Dendritic cell treated with granulocyte-macrophage colony-stimulating factor and Interleukin-4, amounts not matched to agents 40 ng/mL and 50 ng/mL, for 4 days (primary cell): ENCODE data around the gene KCTD1.

Experiments
- H3K27ac Mint-ChIP-seq: one replicate; pipeline ENCODE4 v1.8.0; 2022; ENCODE audit warnings: mild to moderate bottlenecking, mixed read lengths
- H3K27me3 Mint-ChIP-seq: one replicate; pipeline ENCODE4 v1.8.0; 2022; ENCODE audit warnings: mild to moderate bottlenecking, mixed read lengths
- H3K36me3 Mint-ChIP-seq: one replicate; pipeline ENCODE4 v1.8.0; 2022; ENCODE audit warnings: low read depth, mixed read lengths
- H3K4me1 Mint-ChIP-seq: one replicate; pipeline ENCODE4 v1.8.0; 2022; ENCODE audit warnings: low read depth, mixed read lengths
- H3K4me3 Mint-ChIP-seq: one replicate; pipeline ENCODE4 v1.8.0; 2022; ENCODE audit warnings: mild to moderate bottlenecking, moderate library complexity, mixed read lengths
- H3K9me3 Mint-ChIP-seq: one replicate; pipeline ENCODE4 v1.8.0; 2022; ENCODE audit warnings: mixed read lengths
- intact Hi-C: fragments of 100-400 bp; cut with micrococcal nuclease; formaldehyde crosslinking; loops from one replicate; pipeline ENCODE4 v1.15.0; 2022

KCTD1 gene

DNA sequence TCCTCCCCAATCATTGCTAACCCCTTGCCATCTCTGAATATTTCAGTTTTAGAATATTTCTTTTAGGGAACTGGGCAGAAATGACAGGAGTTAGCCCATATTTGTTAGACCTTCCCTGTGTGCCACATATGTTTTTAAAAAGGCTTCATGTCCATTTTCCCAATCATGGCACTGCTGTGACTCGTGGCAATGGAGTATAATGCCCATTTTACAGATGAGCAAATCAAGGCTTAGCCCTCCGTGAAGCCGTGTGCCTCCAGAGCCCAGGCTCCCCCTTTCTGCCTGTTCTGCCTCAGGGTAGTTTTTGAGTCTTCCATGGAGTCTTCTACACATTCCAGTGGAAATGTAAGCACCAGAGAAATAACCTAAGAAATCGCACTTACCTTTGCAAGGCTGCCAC is 130.1 kb downstream of the KCTD1 start:
- Mint-ChIP-seq H3K27ac (no peak overlapping the region), H3K36me3 (no peaks in the 10 kb centered on the region), H3K4me3 (no peak overlapping the region), H3K9me3 (no peaks in the 10 kb centered on the region), H3K27me3 (no peaks in the 10 kb centered on the region), H3K4me1 (no peaks in the 10 kb centered on the region)
- intact Hi-C loops, result no loop called here

DNA sequence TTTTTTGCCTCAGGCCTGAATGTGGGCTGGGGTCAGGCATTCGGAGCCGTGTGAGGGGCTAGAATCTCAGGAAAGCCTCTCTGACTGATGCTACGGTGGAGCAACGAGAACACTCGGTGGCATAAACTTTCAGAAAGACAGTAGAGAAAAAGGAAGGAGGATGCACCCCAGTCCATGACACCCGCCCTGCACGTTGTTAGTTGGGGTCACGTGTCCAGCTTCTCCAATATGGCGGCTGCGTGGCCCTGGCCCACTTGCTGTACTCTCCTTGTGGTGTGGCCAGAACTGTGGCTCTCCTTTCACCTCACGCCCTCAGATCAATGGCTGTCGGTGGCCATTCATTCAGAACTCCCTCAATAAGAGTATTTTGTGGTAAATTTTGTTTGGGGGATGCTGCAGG is 131.2 kb downstream of the KCTD1 start:
- intact Hi-C loops, result no loop called here
- Mint-ChIP-seq H3K36me3 (no peaks in the 10 kb centered on the region), H3K9me3 (no peaks in the 10 kb centered on the region), H3K4me1 (no peaks in the 10 kb centered on the region), H3K27me3 (no peaks in the 10 kb centered on the region), H3K4me3 (no peak overlapping the region), H3K27ac (no peak overlapping the region)

DNA sequence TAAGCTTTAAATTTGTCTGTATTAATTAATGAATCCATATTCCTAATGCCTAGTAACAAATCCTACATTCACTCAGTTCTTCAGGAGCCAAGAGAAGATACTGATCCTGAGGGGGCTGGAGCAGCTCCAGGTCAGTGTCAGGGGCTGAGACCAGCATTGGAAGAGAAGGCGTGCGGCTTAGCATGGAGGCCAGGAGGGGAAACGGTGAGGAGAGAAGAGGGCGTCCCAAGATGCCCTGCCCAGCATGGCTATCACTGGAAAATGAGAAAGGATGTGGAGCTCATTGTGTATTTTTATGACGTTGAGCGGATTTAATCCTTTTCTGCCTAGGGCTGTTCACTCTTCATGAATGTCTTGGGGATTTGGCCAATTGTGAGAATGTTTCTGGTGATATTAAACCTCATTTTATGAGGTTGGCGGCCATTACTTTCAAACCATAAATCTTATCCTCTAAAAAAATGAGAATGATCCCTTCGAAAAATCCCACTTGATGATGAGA is 131.7 kb downstream of the KCTD1 start:
- Mint-ChIP-seq H3K9me3 (no peaks in the 10 kb centered on the region), H3K27ac (no peak overlapping the region), H3K4me1 (no peaks in the 10 kb centered on the region), H3K4me3 (no peak overlapping the region), H3K36me3 (no peaks in the 10 kb centered on the region), H3K27me3 (no peaks in the 10 kb centered on the region)
- intact Hi-C loops, result no loop called here

DNA sequence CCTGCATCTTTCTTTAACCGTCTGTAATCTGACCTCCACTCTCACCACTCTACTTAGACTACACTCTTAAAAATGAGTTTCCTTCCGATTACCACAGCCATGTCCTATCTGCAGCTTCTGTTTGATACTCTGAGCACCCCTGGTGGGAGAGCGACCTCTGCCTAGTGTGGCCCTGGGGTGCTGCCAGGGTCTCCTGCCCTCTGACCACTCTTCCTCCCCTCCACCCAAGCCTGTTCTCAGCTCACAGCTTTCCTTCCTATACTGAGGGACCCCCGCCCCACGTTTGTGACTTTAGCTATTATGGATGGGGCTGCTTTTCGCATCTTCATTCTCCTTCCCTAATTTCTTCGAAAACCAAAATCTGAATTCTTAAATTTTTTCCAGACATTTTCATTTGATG is 132.7 kb downstream of the KCTD1 start:
- Mint-ChIP-seq H3K4me1 (no peaks in the 10 kb centered on the region), H3K9me3 (no peaks in the 10 kb centered on the region), H3K27me3 (no peaks in the 10 kb centered on the region)

DNA sequence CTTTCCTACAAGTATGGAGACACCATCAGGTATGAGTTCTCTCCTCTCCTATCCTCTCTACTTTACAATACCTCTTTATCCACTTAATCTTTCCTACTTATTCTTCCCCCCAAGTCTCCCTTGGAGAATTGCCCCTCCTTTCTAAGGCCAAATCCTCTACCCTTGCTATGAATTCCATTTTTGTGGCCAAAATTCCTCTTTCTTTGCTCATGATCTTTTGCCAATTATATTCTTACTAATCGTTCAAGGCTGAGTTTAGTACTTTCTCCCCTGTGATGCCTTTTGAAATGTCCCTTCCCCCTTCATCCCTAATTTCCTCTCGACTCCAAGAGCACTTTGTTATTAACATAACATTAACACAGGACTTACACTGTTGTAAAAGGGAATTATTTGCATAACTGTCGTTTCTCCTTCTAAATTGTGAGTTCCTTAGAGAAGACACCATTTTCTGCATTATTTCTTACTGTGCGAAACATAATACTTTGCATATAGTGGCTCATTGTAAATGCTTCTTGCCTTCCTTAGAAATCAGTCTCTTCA is 133.4 kb downstream of the KCTD1 start:
- intact Hi-C loops, result no loop called here
- Mint-ChIP-seq H3K4me3 (no peak overlapping the region), H3K9me3 (no peaks in the 10 kb centered on the region), H3K4me1 (no peaks in the 10 kb centered on the region), H3K27me3 (no peaks in the 10 kb centered on the region), H3K36me3 (no peaks in the 10 kb centered on the region), H3K27ac (no peak overlapping the region)

More for the DNA sequence above, 132.7 kb downstream of the KCTD1 start:
- intact Hi-C loops, result no loop called here
- no peak overlapping the region for H3K27ac Mint-ChIP-seq
- no peak overlapping the region for H3K4me3 Mint-ChIP-seq
- H3K36me3 Mint-ChIP-seq, result no peaks in the 10 kb centered on the region

DNA sequence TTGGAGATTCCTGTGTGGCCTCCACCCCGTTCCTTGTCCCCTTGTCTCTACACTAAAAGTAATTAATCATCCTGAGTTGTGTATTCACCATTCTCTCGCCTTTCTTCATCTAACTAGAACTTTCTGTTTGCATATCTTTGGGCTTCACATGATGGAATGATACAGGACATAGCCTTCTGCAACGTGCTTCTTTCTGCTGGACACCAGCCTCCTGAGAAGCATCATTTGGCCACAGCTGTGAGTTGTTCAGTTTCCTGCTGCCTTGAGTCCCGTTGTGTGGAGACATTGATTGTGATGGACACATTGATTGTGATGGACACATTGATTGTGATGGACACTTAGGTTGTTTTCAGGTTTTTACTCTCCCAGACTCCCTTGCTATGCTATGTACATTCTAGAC is 139.3 kb downstream of the KCTD1 start:
- H3K27ac Mint-ChIP-seq, result no peak overlapping the region
- intact Hi-C loops, result no loop called here
- no peaks in the 10 kb centered on the region for H3K36me3 Mint-ChIP-seq
- H3K4me1 Mint-ChIP-seq, result no peaks in the 10 kb centered on the region
- no peaks in the 10 kb centered on the region for H3K27me3 Mint-ChIP-seq
- no peak overlapping the region for H3K4me3 Mint-ChIP-seq
- H3K9me3 Mint-ChIP-seq, result no peaks in the 10 kb centered on the region

DNA sequence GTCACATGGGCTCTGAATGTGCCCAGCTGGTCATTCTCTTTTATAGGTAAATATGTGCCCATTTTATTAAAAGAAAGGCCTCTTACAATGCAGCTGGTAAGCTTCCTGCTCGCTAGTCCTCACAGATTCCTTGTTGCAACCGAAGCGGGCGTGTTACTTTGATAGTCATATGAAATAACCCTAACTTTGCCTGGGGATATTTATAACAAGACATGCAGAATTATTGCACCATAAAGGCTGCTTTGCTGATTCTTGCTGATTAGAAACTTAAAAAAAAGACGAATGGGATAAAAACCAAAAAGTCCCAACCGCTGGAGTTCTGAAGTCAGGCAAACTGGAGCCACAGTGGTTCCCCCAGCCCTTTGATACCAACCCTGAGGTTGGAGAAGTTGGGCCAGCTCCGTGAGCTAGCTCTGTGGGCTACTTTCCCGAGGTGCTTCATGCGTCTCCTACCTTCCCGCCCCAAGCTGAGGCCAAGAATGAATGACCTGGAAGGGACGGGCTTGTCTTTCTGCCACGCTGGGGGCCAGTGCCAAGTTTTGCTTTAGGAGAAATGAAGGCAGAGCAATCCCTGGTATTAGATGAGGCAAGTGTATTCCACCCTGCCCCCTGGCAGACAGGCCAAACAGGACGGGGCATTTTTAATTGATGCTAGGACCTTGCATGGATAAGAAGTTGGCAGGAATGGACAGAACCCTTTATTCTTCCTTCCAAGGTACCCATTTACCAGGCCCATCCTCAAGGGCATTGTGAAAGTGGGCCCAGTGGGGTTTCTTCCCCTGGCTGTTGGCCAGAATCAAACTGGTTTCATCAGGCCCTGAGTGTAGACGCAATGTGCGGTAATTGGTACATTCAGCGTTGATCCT is 140.4 kb downstream of the KCTD1 start:
- Mint-ChIP-seq H3K27ac (no peak overlapping the region), H3K4me3 (no peak overlapping the region), H3K36me3 (no peaks in the 10 kb centered on the region), H3K9me3 (no peaks in the 10 kb centered on the region), H3K4me1 (no peaks in the 10 kb centered on the region), H3K27me3 (no peaks in the 10 kb centered on the region)
- intact Hi-C loops, result no loop called here

DNA sequence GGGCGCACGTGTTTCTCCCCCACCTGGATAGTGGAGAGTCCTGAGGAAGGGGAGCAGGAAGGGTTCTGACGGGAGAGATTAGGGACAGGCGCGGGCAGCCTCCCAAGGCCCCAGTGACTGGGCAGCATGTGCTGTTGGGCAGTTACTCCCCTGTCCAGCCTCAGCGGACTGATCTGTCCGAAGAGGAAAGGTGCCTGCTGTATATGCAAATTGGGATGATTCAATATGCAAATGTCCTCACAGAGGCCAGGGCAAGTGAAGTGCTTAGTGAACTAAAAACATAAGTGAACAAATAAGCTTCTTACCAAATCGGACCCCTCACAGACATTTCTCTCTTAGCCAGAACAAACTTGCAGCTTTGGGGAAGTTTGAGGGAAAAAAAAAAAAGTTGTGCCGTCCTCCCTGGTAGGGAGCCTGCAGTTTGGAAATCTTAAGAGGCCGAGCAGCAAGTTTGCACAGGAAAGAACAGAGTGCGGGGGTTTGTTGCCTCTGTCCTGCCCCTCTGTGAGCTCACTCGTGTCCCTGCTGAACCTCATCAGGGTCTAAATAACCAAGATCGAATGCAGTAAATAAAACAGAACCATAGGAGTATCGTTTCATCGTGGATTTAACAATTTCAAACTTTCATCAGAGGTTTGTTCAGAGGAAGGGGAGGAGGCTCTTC is 141.4 kb downstream of the KCTD1 start:
- no peaks in the 10 kb centered on the region for H3K9me3 Mint-ChIP-seq
- intact Hi-C loops, result no loop called here
- H3K27ac Mint-ChIP-seq, result no peak overlapping the region

DNA sequence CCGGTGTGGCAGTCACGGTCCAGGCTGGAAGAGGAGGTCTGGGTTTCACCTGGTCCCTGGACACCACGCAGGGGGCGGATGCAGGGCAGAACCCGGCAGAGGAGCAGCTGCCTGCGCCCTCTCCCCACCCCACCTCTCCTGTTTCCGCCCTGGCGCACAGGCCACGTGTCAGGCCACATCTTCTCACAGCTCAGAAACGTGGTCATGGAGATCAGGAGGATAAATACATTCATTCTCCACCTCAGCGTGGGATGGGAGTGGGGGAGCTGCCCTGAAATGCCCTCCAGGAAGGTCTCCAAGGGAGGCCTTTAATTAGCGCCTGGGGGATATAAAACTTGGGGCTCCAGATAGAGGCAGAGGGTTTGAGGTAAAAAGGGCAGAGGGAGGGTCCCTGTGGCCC is 142.0 kb downstream of the KCTD1 start:
- Mint-ChIP-seq H3K4me1 (no peaks in the 10 kb centered on the region), H3K9me3 (no peaks in the 10 kb centered on the region), H3K4me3 (no peak overlapping the region), H3K36me3 (no peaks in the 10 kb centered on the region), H3K27me3 (no peaks in the 10 kb centered on the region), H3K27ac (no peak overlapping the region)
- intact Hi-C loops, result no loop called here

More for the DNA sequence above, 141.4 kb downstream of the KCTD1 start:
- no peaks in the 10 kb centered on the region for H3K36me3 Mint-ChIP-seq
- no peaks in the 10 kb centered on the region for H3K27me3 Mint-ChIP-seq
- H3K4me3 Mint-ChIP-seq, result no peak overlapping the region
- no peaks in the 10 kb centered on the region for H3K4me1 Mint-ChIP-seq

DNA sequence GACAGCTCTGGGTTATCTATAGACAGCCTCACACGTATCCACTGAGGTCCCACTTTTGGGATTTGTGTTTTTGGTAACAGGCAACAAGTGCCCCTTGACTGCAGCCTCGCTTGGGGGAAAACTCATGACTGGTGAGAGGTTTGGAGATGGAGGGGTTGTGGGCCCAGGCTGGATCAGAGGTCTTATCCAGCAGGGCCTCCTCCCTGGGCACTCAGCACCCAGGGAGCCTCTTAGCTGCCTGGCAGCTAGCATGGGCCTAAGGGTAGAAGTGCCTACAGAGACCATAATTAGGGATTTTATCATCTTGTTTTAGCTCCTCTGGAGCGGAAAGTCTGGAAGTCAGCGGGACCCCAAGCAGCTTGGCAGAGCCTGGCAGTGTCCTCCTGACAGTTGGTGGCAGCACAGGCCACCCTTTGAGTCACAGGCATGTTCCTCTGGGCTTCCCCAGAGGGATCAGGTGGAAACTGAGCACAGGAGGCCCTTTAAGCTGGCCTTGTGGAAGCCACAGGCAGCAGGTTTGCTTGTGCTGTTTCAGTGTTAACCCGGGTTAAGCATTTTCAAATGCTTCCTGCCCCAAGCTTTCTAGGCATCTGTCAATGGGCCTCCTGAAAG is 143.1 kb downstream of the KCTD1 start:
- H3K4me1 Mint-ChIP-seq, result no peaks in the 10 kb centered on the region
- H3K27ac Mint-ChIP-seq, result no peak overlapping the region

More for the DNA sequence above, 143.1 kb downstream of the KCTD1 start:
- no peaks in the 10 kb centered on the region for H3K9me3 Mint-ChIP-seq
- intact Hi-C loops, result no loop called here
- no peaks in the 10 kb centered on the region for H3K27me3 Mint-ChIP-seq
- no peaks in the 10 kb centered on the region for H3K36me3 Mint-ChIP-seq
- no peak overlapping the region for H3K4me3 Mint-ChIP-seq
